Measurements from ENCODE around the gene NOS2.
"Not testable (repeated sequence)": the region's sequence is repeated elsewhere in the genome, so short reads cannot be mapped to it uniquely, and the experiment has no call there.

The NOS2 gene

DNA sequence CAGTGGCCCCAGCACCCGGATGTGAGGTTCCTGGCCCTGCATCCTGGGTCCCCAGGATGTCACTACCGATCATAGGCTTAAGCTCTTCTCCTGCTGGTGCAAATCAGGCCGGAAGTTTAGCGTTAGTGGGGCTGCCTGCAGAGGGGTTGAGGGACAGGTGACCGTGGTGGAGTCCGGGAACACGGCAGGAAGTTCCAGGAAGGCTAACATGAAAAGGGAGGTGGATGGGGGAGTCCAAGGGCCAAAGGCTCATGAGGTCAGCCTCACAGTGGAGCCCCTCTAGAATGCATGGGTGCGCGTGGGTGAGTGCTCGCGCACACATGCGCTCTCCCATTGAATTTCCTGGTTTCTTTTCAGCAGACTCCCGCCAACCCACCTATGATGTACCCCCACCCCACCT lies 46.6 kb downstream of the NOS2 start:
- DNase-seq = not testable (repeated sequence)

DNA sequence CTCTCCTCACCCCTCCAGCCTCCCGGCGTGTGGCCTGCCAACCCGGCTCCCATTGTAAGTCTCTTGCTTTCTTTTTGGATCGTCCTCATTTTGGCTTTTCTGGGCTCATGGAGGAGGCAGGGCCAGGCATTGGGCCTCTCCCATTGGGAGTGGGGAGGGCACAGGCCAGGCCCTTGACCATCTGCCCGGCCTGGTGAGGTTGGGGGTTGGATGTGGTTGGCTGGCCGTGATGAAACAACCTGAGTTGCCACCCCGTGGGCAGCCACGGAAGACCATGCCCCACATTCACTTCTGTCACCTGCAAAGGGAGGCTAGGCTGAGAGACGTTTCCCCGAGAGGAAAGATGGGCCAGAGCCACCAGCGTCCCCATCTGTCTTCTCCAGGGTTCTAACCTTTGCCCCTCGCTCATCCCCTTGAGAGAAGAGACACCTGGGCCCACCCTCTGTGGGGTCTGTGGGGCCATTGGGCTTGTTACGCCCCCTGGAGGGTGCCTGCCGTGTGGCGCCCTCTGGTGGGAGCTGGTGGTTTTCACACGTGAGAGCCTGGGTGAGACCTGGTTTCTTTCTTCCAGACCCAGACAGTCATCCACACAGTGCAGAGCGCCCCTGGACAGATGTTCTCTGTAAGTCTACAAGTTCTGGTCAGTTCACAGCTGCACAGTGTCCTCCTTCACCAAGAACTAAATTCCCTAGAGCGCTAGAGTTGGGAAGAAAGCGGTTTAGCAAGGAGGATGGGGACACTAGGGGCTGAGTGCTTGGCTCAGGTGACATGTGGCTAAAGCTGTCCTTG lies 47.3 kb downstream of the NOS2 start:
- not testable (repeated sequence) for DNase-seq

- DNase-seq = no peak
Observed at GRCh38 chr17:27751622-27752490, 48.5 kb downstream of the NOS2 start.

DNA sequence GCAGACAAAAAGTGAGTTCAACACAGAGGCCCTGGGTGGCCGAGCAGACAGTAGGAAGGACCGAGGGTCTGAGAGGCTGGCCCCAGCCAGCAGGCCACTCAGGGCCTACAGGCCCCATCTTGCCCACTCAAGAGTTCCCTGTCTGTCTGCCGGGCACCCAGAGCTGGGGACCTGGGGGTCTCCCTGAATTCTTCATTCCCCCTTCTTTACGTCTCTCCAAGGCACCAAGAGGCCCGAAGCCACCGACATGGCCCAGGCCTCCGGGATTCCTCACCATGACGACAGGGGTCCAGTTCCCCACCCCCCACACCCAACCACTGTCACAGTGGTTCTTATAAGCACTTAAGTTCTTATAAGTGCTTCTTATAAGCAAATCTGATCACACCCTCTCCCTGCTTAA lies 49.2 kb downstream of the NOS2 start:
- no peak for DNase-seq

DNA sequence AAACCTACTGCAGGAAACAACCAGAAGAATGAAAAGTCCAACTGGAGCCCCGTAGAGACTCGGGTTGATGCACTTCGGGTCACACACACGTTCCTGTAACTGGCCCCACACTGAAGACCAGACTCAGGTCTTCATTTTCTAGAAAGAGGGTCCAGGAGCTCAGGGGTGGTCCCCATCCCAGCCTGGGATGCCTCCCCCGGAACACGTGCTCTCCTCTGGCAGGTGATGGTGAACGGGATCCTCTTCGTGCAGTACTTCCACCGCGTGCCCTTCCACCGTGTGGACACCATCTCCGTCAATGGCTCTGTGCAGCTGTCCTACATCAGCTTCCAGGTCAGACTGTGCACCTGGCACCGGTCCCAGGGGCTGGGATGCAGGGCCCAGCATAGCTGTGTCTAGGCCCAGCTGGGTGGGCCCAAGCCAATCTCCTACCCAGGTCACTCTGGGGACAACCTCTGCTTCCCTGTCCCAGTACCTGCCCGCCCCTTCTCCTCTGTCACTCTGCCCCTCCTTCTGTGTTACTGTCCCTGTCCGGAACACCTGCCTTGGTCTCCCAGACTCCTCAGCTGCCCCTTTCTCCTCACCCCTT lies 50.7 kb downstream of the NOS2 start:
- DNase-seq = not testable (repeated sequence)

GRCh38 chr17:27748360-27748825 lies 51.9 kb downstream of the NOS2 start:
- no peak for DNase-seq

DNA sequence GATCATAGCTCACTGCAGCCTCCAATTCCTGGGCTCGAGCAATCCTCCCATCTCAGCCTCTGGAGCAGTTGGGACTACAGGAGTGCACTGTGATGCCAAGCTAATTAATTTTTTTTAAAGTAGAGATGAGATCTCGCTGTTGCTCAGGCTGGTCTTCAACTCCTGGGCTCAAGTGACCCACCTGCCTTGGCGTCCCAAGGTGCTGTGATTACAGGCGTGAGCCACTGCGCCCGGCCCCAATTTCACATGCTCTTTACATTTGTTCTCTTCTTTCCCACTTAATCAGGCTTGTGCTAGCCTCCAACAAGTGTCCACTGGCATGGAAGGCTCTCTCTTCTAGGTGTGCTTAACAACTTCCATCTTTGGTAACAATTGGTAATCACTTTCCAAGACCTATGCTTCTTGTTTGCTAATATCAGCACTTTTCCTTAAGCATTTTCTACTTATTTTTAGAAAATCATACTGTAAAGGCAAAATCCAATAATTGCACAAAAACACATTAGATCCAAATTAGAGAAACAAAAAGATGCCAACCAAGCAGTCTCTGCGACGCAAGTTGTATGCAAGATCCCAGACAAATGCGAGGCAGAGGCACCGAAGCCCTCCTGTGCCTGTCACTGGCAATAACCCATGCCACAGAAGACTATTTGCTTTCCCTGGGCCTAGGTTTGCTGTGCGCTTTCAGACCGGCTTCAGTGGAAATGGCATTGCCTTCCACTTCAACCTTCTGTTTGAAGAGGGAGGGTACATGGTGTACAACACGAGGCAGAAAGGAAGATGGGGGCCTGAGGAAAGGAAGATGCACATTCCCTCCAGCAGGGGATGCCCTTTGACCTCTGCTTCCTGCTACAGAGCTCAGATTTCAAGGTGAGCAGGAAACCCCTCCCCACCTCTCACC lies 52.6 kb downstream of the NOS2 start:
- no peak for DNase-seq

DNA sequence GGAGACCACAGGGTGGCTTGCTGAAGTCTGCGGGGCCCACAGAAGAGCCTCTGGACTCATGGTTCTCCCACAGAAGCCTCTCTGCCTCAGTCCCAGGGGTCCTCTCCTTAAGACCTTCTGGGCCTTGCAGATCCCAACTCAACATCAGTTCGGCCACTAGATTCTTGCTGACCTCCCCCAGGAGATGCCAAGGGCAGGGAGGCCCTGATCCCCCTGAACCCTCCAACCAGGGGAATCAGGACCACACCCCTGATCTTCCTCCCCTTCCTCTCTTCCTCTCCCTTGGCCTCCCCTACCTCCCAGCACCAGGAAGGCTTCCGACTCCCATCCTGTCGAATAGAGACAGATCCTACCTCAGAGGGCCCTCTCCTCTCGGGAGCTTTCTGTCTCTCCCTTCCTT lies 53.4 kb downstream of the NOS2 start:
- DNase-seq = no peak

- DNase-seq = not testable (repeated sequence)
Observed at GRCh38 chr17:27746320-27746719, 54.0 kb downstream of the NOS2 start.

DNA sequence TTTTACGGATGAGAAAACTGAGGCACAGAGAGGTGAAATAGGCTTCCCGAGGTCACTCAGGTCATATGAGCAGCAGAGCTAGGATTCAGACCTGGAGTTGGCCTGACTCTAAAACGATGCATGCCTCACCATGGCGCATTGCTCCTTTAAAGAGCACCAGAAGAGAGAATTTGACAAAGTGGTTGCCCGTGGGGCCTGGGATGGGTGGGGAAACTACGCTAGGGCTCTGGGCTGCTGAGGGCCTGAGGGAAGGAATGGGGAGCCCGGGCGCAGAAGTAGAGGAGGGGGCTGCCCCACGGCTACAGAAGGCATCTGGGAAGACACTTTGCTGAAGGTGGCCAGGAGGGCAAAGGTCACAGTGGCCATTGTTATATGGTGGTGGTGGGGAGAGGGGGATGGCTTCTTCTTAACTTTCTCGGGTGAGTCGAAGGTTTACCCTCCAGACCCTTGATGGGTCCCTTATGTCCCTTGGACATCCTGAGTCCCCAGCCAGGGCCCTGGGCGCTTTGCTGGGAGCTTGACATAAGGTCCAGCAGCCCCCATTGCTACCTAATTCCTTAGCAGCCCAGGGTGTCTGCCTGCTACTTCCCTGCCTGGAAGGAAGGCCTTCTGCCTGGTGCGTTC lies 55.0 kb downstream of the NOS2 start:
- not testable (repeated sequence) for DNase-seq

- DNase-seq = no peak
Observed at GRCh38 chr17:27743281-27743885, 56.9 kb downstream of the NOS2 start.

DNA sequence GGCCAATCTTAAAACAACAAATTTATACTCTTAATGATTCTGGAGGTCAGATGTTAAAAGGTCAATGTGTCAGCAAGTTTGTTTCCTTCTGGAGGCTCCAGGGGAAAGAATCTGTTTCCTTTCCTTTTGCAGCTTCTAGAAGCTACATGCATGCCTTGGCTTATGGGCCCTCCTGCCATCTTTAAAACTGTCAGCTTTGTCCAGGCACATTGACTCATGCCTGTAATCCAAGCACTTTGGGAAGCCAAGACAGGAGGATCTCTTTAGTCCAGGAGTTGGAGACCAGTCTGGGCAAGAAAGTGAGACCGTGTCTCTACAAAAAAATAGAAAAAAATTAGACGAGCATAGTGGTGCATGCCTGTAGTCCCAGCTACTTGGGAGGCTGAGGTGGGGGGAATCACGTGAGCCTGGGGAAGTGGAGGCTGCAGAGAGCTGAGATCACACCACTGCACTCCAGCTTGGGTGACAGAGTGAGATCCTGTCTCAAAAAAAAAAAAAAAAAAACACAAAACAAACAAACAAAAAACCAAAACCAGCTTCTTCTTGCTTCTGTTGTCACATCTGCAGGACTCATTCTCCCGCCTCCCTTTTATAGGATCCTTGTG lies 58.3 kb downstream of the NOS2 start:
- no peak for DNase-seq

- no peak for DNase-seq
Observed at GRCh38 chr17:27741361-27741861, 58.9 kb downstream of the NOS2 start.

DNA sequence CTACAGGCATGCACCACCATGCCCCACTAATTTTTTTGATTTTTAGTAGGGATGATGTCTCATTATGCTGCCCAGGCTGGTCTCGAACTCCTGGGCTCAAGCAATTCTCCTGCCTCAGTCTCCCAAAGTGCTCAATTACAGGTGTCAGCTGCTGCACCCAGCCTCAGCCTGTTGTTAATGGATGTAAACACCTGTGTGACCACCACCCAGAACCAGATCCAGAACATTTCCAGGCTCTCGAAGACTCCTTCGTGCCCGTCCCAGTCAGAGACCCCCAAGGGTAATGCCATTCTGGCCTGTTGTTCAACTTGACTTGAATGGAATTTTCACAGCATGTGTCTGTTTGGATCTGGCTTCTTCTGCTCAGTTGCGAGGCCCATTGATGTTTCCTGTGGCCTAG lies 59.8 kb downstream of the NOS2 start:
- DNase-seq = not testable (repeated sequence)

- no peak for DNase-seq
Observed at GRCh38 chr17:27733773-27734172, 66.6 kb downstream of the NOS2 start.

- DNase-seq = not testable (repeated sequence)
Observed at GRCh38 chr17:27732746-27733145, 67.6 kb downstream of the NOS2 start.

- not testable (repeated sequence) for DNase-seq
Observed at GRCh38 chr17:27725982-27726381, 74.3 kb downstream of the NOS2 start.

DNA sequence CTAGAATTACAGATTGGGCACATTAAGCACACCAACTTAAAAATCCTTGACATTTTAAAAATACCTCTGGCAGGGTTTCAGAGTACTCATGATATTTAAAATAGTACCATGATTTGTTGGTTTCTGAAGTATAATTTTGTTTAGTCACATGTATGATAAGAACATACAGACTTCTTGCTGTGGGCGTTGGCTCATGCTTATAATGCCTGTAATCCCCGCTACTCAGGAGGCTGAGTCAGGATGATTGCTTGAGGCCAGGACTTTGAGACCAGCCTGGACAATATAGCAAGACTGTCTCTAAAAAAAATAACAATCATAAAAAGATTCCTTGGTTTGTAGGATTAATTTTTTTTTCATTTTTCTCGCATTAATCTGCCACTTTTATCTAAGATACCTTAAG lies 78.5 kb downstream of the NOS2 start:
- no peak for DNase-seq
